HEK293 (cell line): ENCODE measurements around the gene SLC39A13.

Experiments
- CTCF ChIA-PET: fragments of 350-600 bp; formaldehyde crosslinking; extraction: SDS; loops from one replicate; lab custom pipeline; 2021; ENCODE audit warnings: antibody characterized with exemption; lab: Yijun Ruan, JAX
- POLR2A ChIA-PET: fragments of 300-600 bp; formaldehyde crosslinking; extraction: SDS; loops from one replicate; lab custom pipeline; 2020; ENCODE audit warnings: antibody characterized with exemption, inconsistent platforms; lab: Yijun Ruan, JAX
- H3K27ac ChIP-seq: fragments of 200-500 bp; sonication (Bioruptor generic); 2 replicates; pipeline ENCODE4 v1.5.1; 2014; ENCODE audit warnings: low read depth, low read length, control low read depth, inconsistent platforms; ENCODE audit errors: extremely low read depth
- H3K36me3 ChIP-seq, 2 experiments: fragments of 200-500 bp in 1 of 2; sonication (Bioruptor generic) in 1 of 2; 1 replicate in 1 of 2; 2 replicates in 1 of 2; pipeline ENCODE4 v1.5.1; 2014 to 2017; ENCODE audit warnings: inconsistent platforms in 2 of 2, low read length in 2 of 2; ENCODE audit not compliant: control insufficient read depth in 2 of 2, insufficient read depth in 1 of 2
- H3K4me1 ChIP-seq: fragments of 200-500 bp; sonication (Bioruptor generic); 2 replicates; pipeline ENCODE4 v1.5.1; 2014; ENCODE audit warnings: mild to moderate bottlenecking, low read length, inconsistent platforms; ENCODE audit not compliant: control insufficient read depth, insufficient read depth
- H3K4me3 ChIP-seq: 2 replicates; pipeline ENCODE4 v1.5.1; 2011; ENCODE audit warnings: low read depth, mild to moderate bottlenecking, control low read depth, low read length, moderate library complexity
- H3K9me3 ChIP-seq: fragments of 200-500 bp; sonication (Bioruptor generic); 2 replicates; pipeline ENCODE4 v1.5.1; 2014; ENCODE audit warnings: low read depth, low read length, inconsistent platforms; ENCODE audit not compliant: control insufficient read depth, insufficient read depth
- BCL11A ChIP-seq: fragments of 450-650 bp; formaldehyde crosslinking; IDR thresholded peaks from 2 replicates; pipeline ENCODE4 v1.5.1; 2016; ENCODE audit warnings: low read depth, missing biosample characterization, missing genetic modification characterization
- BCL11B ChIP-seq: fragments of 450-650 bp; formaldehyde crosslinking; IDR thresholded peaks from 2 replicates; pipeline ENCODE4 v1.5.1; 2016; ENCODE audit warnings: low read depth, missing biosample characterization, missing genetic modification characterization
- IKZF3 ChIP-seq: fragments of 450-650 bp; IDR thresholded peaks from 2 replicates; pipeline ENCODE4 v1.5.0; 2018; ENCODE audit warnings: missing biosample characterization, mild to moderate bottlenecking, missing genetic modification characterization, moderate library complexity
- KLF9 ChIP-seq: fragments of 450-650 bp; formaldehyde crosslinking; IDR thresholded peaks from 2 replicates; pipeline ENCODE4 v1.5.1; 2016; ENCODE audit warnings: missing biosample characterization, missing genetic modification characterization, low read depth
- OSR2 ChIP-seq: fragments of 450-650 bp; formaldehyde crosslinking; IDR thresholded peaks from 2 replicates; pipeline ENCODE4 v1.5.1; 2016; ENCODE audit warnings: missing biosample characterization, missing genetic modification characterization
- SCRT2 ChIP-seq: fragments of 450-650 bp; formaldehyde crosslinking; IDR thresholded peaks from 2 replicates; pipeline ENCODE4 v1.5.1; 2016; ENCODE audit warnings: missing biosample characterization, missing genetic modification characterization
- ZBTB44 ChIP-seq: fragments of 450-650 bp; IDR thresholded peaks from 2 replicates; pipeline ENCODE4 v1.5.1; 2018; ENCODE audit warnings: missing biosample characterization, mild to moderate bottlenecking, missing genetic modification characterization
- ZFP3 ChIP-seq: fragments of 450-650 bp; formaldehyde crosslinking; IDR thresholded peaks from 2 replicates; pipeline ENCODE4 v1.5.1; 2016; ENCODE audit warnings: low read depth, missing biosample characterization, missing genetic modification characterization
- ZNF133 ChIP-seq: fragments of 450-650 bp; formaldehyde crosslinking; IDR thresholded peaks from 2 replicates; pipeline ENCODE4 v1.5.1; 2016; ENCODE audit warnings: missing biosample characterization, missing genetic modification characterization
- ZNF148 ChIP-seq: fragments of 450-650 bp; formaldehyde crosslinking; IDR thresholded peaks from 2 replicates; pipeline ENCODE4 v1.5.0; 2017; ENCODE audit warnings: missing biosample characterization, missing genetic modification characterization, borderline replicate concordance
- ZNF37A ChIP-seq: fragments of 450-650 bp; IDR thresholded peaks from 2 replicates; pipeline ENCODE4 v1.5.1; 2018; ENCODE audit warnings: missing biosample characterization, missing genetic modification characterization
- ZNF501 ChIP-seq: fragments of 450-650 bp; formaldehyde crosslinking; IDR thresholded peaks from 2 replicates; pipeline ENCODE4 v1.5.1; 2016; ENCODE audit warnings: missing biosample characterization, missing genetic modification characterization
- ZNF510 ChIP-seq: fragments of 450-650 bp; formaldehyde crosslinking; IDR thresholded peaks from 2 replicates; pipeline ENCODE4 v1.5.1; 2018; ENCODE audit warnings: mild to moderate bottlenecking, missing genetic modification characterization, missing biosample characterization; ENCODE audit not compliant: insufficient replicate concordance
- ZNF571 ChIP-seq: fragments of 450-650 bp; formaldehyde crosslinking; IDR thresholded peaks from 2 replicates; pipeline ENCODE4 v1.5.0; 2017; ENCODE audit warnings: missing biosample characterization, missing genetic modification characterization
- ZNF585B ChIP-seq: fragments of 450-650 bp; formaldehyde crosslinking; IDR thresholded peaks from 2 replicates; pipeline ENCODE4 v1.5.1; 2016; ENCODE audit warnings: missing biosample characterization, missing genetic modification characterization
- ZNF629 ChIP-seq: fragments of 450-650 bp; formaldehyde crosslinking; IDR thresholded peaks from 2 replicates; pipeline ENCODE4 v1.5.1; 2017; ENCODE audit warnings: missing biosample characterization, missing genetic modification characterization
- ZNF707 ChIP-seq: fragments of 450-650 bp; formaldehyde crosslinking; IDR thresholded peaks from 2 replicates; pipeline ENCODE4 v1.5.1; 2016; ENCODE audit warnings: missing biosample characterization, missing genetic modification characterization
- ZNF768 ChIP-seq: fragments of 450-650 bp; formaldehyde crosslinking; IDR thresholded peaks from 2 replicates; pipeline ENCODE4 v1.5.1; 2018; ENCODE audit warnings: missing biosample characterization, mild to moderate bottlenecking, missing genetic modification characterization
- ZNF777 ChIP-seq: fragments of 450-650 bp; formaldehyde crosslinking; IDR thresholded peaks from 2 replicates; pipeline ENCODE4 v1.5.1; 2017; ENCODE audit warnings: missing biosample characterization, missing genetic modification characterization, borderline replicate concordance
- ZNF785 ChIP-seq: fragments of 450-650 bp; formaldehyde crosslinking; IDR thresholded peaks from 2 replicates; pipeline ENCODE4 v1.5.1; 2016; ENCODE audit warnings: missing biosample characterization, missing genetic modification characterization
- ZXDB ChIP-seq: fragments of 450-650 bp; formaldehyde crosslinking; IDR thresholded peaks from 2 replicates; pipeline ENCODE4 v1.5.1; 2016; ENCODE audit warnings: missing biosample characterization, missing genetic modification characterization
- TF ChIP-seq, protein P1 (sequence below): fragments of 450-650 bp; formaldehyde crosslinking; optimal IDR thresholded peaks from 2 replicates; pipeline ENCODE3; 2016; ENCODE audit warnings: missing biosample characterization, mild to moderate bottlenecking, missing genetic modification characterization
- TF ChIP-seq, protein P2 (sequence below): fragments of 450-650 bp; formaldehyde crosslinking; IDR thresholded peaks from 2 replicates; pipeline ENCODE4 v1.5.1; 2016; ENCODE audit warnings: missing biosample characterization, missing genetic modification characterization
- TF ChIP-seq, protein P3 (sequence below): fragments of 450-650 bp; formaldehyde crosslinking; IDR thresholded peaks from 2 replicates; pipeline ENCODE4 v1.5.1; 2016; ENCODE audit warnings: missing biosample characterization, missing genetic modification characterization

Gene SLC39A13

GRCh38 chr11:47407746-47408590 is at the start of gene SLC39A13 (continued):
- TF ChIP-seq IKZF3 (tag by site-specific recombination): peak; percentile 92
- TF ChIP-seq ZNF133 (tag by site-specific recombination): no peak
- peak; percentile 24; the same call in 1 of the 2 replicates for TF ChIP-seq KLF9 (tag by site-specific recombination)

- no peaks in the 10 kb centered on the region for H3K9me3 ChIP-seq
- no peak for TF ChIP-seq ZFP3 (tag by site-specific recombination)
- TF ChIP-seq ZNF629: no peak
- TF ChIP-seq, protein P1, sequence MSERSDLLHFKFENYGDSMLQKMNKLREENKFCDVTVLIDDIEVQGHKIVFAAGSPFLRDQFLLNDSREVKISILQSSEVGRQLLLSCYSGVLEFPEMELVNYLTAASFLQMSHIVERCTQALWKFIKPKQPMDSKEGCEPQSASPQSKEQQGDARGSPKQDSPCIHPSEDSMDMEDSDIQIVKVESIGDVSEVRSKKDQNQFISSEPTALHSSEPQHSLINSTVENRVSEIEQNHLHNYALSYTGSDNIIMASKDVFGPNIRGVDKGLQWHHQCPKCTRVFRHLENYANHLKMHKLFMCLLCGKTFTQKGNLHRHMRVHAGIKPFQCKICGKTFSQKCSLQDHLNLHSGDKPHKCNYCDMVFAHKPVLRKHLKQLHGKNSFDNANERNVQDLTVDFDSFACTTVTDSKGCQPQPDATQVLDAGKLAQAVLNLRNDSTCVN (tag by site-specific recombination): no peak
- no peak for TF ChIP-seq ZNF510 (tag by site-specific recombination)
- no peak for TF ChIP-seq ZNF37A
- no peak for TF ChIP-seq ZXDB (tag by site-specific recombination)
- no peak for TF ChIP-seq ZNF768
- no peak for TF ChIP-seq ZNF707 (tag by site-specific recombination)
- TF ChIP-seq ZNF501 (tag by site-specific recombination): no peak
- TF ChIP-seq ZNF148 (tag by site-specific recombination): no peak
- TF ChIP-seq ZNF571 (tag by site-specific recombination): no peak
- TF ChIP-seq, protein P2, sequence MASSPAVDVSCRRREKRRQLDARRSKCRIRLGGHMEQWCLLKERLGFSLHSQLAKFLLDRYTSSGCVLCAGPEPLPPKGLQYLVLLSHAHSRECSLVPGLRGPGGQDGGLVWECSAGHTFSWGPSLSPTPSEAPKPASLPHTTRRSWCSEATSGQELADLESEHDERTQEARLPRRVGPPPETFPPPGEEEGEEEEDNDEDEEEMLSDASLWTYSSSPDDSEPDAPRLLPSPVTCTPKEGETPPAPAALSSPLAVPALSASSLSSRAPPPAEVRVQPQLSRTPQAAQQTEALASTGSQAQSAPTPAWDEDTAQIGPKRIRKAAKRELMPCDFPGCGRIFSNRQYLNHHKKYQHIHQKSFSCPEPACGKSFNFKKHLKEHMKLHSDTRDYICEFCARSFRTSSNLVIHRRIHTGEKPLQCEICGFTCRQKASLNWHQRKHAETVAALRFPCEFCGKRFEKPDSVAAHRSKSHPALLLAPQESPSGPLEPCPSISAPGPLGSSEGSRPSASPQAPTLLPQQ (tag by site-specific recombination): no peak
- no peak for TF ChIP-seq ZNF785 (tag by site-specific recombination)
- TF ChIP-seq SCRT2 (tag by site-specific recombination): no peak
- TF ChIP-seq ZNF777 (tag by site-specific recombination): no peak
- ChIA-PET POLR2A (no interaction called here), CTCF (no interaction called here)
- H3K4me3 ChIP-seq: no peak overlapping the region
- H3K27ac ChIP-seq: no peak overlapping the region
- no peaks in the 10 kb centered on the region for H3K36me3 ChIP-seq
- no peaks in the 10 kb centered on the region for H3K4me1 ChIP-seq
Observed at GRCh38 chr11:47358731-47359051, 49.7 kb upstream of the SLC39A13 start.

DNA sequence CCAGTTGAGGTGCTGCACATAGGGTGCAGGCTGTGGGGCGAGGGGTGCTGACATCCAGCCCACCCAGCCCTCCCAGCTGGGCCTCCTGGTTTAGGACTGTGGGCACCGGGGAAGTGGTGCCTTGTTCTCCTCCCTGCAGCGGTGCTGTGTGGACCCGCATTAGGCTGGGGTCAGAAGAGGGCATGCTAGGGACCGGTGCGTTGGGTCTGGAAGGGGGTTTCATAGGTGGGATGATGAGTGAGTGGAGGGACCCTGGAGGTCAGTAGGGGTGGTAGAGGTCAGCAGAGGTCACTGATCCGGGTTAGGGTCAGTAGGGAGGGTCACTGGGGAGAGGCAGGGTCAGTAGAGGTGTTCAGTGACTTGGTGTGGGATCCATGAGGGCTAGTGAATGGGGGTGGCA is 49.2 kb upstream of the SLC39A13 start:
- Histone ChIP-seq H3K4me3 (no peak overlapping the region), H3K27ac (no peak overlapping the region), H3K36me3 (no peaks in the 10 kb centered on the region), H3K9me3 (no peaks in the 10 kb centered on the region), H3K4me1 (no peaks in the 10 kb centered on the region)
- ChIA-PET POLR2A (no interaction called here), CTCF (no interaction called here)
- TF ChIP-seq ZBTB44 (tag by site-specific recombination) (no peak), OSR2 (tag by site-specific recombination) (no peak), ZNF585B (no peak), BCL11B (tag by site-specific recombination) (peak; percentile 74; the same call in 1 of the 2 replicates), BCL11A (tag by site-specific recombination) (0 out of 2 replicates have a peak, but pooled peaks have one; percentile 36)
- TF ChIP-seq, protein P3, sequence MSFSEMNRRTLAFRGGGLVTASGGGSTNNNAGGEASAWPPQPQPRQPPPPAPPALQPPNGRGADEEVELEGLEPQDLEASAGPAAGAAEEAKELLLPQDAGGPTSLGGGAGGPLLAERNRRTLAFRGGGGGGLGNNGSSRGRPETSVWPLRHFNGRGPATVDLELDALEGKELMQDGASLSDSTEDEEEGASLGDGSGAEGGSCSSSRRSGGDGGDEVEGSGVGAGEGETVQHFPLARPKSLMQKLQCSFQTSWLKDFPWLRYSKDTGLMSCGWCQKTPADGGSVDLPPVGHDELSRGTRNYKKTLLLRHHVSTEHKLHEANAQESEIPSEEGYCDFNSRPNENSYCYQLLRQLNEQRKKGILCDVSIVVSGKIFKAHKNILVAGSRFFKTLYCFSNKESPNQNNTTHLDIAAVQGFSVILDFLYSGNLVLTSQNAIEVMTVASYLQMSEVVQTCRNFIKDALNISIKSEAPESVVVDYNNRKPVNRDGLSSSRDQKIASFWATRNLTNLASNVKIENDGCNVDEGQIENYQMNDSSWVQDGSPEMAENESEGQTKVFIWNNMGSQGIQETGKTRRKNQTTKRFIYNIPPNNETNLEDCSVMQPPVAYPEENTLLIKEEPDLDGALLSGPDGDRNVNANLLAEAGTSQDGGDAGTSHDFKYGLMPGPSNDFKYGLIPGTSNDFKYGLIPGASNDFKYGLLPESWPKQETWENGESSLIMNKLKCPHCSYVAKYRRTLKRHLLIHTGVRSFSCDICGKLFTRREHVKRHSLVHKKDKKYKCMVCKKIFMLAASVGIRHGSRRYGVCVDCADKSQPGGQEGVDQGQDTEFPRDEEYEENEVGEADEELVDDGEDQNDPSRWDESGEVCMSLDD: no peak
